ENCODE measurements around the gene CMPK1.
"Not testable (repeated sequence)": the region's sequence is repeated elsewhere in the genome, so short reads cannot be mapped to it uniquely, and the experiment has no call there.

The CMPK1 gene

DNA sequence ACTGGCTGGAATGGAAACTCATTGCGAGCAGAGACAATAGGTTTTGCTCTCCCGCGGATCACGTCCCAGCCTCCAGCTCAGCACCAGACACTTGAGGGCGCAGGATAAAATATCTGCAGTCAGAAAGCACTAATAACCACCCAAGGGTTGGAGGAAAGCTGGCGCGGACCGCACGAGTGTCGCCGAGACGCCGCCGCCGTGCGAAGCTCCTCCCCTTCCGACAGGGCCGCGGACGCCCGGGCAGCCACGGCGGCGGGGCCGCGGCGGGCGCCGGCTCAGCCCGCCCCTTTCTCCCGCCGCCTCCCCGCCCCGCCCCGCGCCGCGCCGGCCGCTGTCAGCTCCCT lies at the start of gene CMPK1:
Gene CMPK1 (plus strand): TSS at position 213 of the 344 bp plus-strand sequence. CDS start 156 bp downstream, outside the sequence.
- peak; percentile 81 for DNase-seq

- DNase-seq = not testable (repeated sequence)
Observed at GRCh38 chr1:47288116-47288515, 45.5 kb upstream of the CMPK1 start.

- DNase-seq = not testable (repeated sequence)
Observed at GRCh38 chr1:47294863-47295262, 38.7 kb upstream of the CMPK1 start.

GRCh38 chr1:47295579-47295978 lies 38.0 kb upstream of the CMPK1 start:
- no peak for DNase-seq

- no peak for DNase-seq
Observed at GRCh38 chr1:47298025-47298699, 35.4 kb upstream of the CMPK1 start.

- DNase-seq = no peak
Observed at GRCh38 chr1:47302472-47302871, 31.1 kb upstream of the CMPK1 start.

DNA sequence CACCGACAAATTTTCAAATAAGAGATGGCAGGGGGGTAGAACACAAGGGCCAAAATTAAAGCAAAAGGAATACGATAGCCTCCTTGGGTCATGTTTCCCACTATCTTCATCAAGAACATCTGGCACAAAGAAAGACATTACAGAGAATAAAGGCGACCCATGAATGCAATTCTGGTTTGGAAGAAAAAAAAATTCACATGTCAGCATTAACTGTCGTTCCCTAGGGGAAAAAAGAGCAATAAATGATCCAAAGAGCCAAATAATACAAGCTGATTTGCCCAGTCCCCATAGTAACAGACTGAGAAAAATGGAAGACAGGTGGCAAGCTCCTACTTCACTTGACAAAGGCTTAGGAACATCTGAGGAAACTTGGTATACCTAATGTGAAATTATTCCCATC lies 24.2 kb upstream of the CMPK1 start:
- no peak for DNase-seq

GRCh38 chr1:47313915-47314664 lies 19.5 kb upstream of the CMPK1 start, which contains the start of gene STIL:
Gene STIL, minus strand, starts transcription at chr1:47314147. Its CDS starts 3,828 bp downstream, at chr1:47310319.
- peak; percentile 98 for DNase-seq

- DNase-seq = no peak
Observed at GRCh38 chr1:47317841-47318240, 15.7 kb upstream of the CMPK1 start.

GRCh38 chr1:47319968-47320367 lies 13.6 kb upstream of the CMPK1 start:
- DNase-seq = not testable (repeated sequence)

GRCh38 chr1:47323599-47324031 lies 10.0 kb upstream of the CMPK1 start:
- DNase-seq = no peak

- no peak for DNase-seq
Observed at GRCh38 chr1:47324682-47325081, 8.9 kb upstream of the CMPK1 start.

- no peak for DNase-seq
Observed at GRCh38 chr1:47325528-47325927, 8.1 kb upstream of the CMPK1 start.

DNA sequence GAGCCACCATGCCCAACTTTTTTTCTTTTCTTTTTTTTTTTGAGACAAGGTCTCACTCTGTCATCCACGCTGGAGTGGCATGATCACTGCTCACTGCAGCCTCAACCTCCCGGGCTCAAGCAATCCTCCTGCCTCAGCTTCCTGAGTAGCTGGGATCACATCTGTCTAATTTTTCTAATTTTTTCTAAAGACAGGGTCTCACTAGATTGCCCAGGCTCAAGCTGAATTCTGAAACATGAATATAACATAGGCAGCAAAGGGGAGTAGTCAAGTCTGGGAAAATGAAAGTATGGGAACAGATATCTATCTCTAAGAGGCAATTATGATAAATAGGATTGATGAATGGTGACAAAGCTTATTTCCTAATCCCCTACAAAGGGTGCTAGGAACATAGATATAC lies 7.3 kb upstream of the CMPK1 start:
- no peak for DNase-seq

DNA sequence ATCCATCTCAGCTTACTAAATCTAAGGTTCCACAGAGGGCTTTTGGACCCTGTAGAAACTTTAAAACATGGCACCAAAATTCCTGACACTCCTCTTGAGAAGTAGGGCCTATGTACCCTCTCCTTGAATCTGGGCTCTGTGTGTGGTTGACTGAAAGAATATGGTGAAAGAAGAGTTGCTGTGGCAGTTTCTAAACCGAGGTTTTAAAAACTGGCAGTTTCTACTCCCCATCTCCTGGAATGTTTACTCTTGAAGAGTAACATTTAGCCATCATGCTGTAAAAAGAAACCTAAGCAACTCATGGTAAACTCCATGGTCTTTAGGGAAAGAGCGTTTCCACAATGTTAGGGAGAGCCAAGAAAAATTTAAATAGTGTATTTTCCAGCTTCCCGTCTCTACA lies 4.6 kb upstream of the CMPK1 start:
- DNase-seq = no peak

- no peak for DNase-seq
Observed at GRCh38 chr1:47330212-47330611, 3.4 kb upstream of the CMPK1 start.

GRCh38 chr1:47331875-47332274 lies 1.7 kb upstream of the CMPK1 start:
- DNase-seq = no peak

DNA sequence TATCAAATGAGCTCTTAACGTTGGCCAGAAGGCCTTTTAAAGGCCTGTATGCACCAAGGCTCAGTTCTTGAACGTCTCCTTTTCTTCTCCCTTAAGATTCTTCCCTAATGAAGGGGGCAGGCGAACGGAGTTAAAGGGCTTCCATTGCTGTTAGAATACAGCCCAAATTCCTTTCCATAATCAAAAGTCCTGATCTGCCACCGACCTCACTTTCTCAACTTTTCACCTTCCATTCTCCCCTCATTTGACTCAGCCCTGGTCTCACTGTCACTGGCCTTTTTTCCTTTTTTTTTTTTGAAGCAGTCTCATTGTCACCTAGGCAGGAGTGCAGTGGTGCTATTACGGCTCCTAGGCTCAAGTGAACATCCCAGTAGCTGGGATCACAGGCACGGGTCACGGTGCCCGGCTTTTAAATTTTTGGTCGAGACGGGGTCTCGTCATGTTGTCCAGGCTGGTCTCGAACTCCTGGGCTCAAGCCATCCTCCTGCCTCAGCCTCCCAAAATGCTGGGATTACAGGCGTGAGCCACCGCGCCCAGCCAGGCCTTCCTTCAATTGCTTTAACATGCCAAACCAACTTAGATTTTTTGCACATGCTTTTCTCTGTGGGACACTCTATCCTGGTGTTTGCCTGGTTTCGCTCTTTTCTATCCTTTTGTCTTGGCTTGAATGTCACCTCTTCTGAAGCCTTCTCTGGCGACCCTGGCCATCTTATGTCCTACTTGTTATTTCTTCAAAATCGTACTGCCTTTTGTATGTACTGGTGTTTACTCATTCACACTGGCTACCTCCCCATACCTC lies 612 bp upstream of the CMPK1 start:
- no peak for DNase-seq

GRCh38 chr1:47333922-47334764 lies 553 bp downstream of the CMPK1 start:
- DNase-seq = peak; percentile 53

DNA sequence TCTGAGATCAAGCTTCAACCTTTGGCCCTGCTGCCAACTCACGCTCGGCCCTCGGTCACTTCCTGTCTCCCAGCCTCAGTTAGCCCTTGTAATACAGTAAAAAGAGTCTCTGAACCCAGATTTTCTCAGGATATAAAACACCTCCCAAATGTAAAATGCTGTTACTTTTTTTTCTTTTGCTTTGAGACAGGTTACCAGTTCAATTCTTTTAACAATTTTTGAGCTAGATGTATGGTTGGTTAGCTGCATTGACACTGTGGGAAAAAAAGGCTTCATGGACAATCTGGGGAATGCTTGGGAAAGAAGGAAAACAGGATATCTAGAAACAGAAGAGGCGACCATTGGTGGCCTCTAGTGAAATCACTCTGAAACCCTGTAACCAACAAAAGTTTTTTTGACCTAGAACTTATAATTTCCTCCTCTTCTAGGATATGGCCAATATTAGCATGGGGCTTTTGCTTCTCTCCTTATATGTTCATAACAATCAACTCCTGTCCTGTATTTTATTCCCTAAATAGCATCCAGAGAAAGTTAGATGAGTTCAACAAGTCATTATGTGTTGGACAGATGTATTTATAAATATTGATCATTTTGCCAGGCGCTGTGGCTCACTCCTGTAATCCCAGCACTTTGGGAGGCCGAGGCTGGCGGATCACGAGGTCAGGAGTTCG lies 1.3 kb downstream of the CMPK1 start:
- no peak for DNase-seq

GRCh38 chr1:47337350-47337749 lies 3.8 kb downstream of the CMPK1 start:
- DNase-seq = no peak

All from CD4-positive, alpha-beta T cell treated with Interleukin-4 for 4 hours (primary cell).